ENCODE results near the gene FNDC1.

Gene FNDC1

DNA sequence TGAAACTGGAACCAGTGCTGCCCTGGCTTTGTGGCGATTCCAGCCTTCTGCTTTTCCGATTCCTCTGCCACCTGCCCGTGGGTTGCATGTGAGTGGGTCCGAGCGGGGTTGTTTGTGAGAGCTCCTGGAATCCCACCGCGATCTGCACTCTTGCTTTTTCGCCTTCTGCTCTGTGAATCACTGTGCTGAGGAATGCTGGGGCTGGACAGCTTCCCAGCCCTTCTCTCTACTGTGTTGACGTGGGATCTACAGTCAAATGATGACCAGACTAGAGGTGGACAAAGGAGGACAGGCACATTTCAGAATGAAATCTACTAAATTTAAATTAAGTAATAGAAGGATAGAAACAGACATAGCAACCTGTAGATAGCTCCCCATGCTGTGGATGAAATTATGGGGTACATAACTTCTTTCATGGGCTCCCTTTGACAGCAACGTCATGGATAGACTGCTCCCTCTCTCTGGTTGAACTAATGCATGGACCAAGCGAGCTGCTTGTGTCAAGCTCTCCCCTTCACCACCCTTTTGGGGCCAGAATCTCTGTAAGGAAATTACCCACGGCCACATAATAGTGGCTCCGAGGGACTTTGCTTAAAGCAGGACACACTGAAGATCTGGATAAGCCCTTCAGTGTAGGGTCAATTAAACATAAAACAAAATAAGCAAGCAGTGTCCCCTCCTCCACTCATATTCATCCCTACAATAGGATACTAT is 2.0 kb downstream of the FNDC1 start:
- Mint-ChIP-seq H3K4me1 (peaks cover 18% of the 10 kb centered on the region), H3K36me3 (no peaks in the 10 kb centered on the region), H3K4me3 (peak overlapping the region; percentile 14), H3K27ac (no peak overlapping the region), H3K9me3 (no peaks in the 10 kb centered on the region), H3K27me3 (peaks cover 35% of the 10 kb centered on the region)
- no peak for DNase-seq (ENCODE audit: low spot score in 2 of 2)
- no peak for ATAC-seq (ENCODE audit: low read depth)

DNA sequence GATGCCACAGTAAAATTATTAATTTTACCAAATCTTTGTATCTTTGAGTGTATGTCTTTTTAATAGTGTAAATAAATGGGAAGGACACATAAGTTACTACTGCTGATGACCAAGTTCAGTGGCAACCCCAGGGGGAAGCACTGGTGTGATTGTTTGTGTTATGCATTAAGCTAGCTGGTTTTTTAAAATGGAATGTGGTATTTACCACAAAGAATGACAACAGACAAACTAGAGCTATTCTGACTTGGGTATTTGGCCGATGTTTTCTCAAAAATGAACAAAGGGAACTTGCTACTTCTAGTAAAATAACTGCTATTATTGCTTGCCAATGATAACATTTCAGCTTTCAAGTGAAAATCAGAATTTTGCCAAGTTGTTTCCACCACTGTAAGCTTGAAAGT is 2.9 kb downstream of the FNDC1 start:
- H3K9me3 Mint-ChIP-seq = no peaks in the 10 kb centered on the region
- H3K4me1 Mint-ChIP-seq = peaks cover 18% of the 10 kb centered on the region
- H3K4me3 Mint-ChIP-seq = no peak overlapping the region
- ATAC-seq (ENCODE audit: low read depth) (no peak), DNase-seq (ENCODE audit: low spot score in 2 of 2) (no peak)
- H3K27ac Mint-ChIP-seq = no peak overlapping the region
- H3K27me3 Mint-ChIP-seq = peaks cover 28% of the 10 kb centered on the region
- H3K36me3 Mint-ChIP-seq = no peaks in the 10 kb centered on the region

DNA sequence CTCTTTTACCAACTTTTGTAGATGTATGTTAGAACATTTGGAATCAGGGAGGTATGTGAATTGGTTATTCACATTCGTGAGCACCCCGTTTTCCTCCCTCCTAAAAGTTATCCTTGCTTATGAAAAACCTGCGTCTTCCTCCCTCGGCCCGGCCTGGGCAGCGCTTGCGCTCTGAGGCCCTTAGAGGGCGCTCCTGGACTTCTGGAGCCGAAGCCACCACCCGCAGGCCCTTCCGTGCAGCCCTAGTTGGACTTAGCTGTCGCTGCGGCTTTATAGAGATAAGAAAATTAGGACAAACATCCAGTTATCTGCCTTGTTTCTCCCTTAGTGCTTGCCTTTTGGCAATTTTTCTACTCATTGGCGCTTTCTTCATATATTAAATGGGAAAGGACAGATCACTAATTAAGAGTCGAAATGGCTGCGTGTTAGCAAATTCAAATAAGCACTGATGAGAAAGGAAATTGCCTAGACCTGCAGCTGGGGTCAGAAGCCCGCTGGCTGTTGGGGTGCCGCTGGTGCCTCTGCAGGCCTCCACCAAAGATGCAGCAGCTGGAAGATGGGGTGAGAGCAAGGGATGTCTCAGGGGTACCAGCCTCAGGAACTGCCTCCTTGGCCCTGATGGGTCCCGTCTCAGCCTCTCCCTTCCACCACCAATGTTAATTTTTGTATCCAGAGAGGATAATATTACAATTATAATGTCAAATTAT is 5.2 kb downstream of the FNDC1 start:
- H3K27ac Mint-ChIP-seq = no peak overlapping the region
- peak; percentile 71 to 83 for DNase-seq (ENCODE audit: low spot score in 2 of 2)
- H3K4me3 Mint-ChIP-seq = peak overlapping the region; percentile 63
- peak; percentile 80 for ATAC-seq (ENCODE audit: low read depth)
- H3K9me3 Mint-ChIP-seq = no peaks in the 10 kb centered on the region
- H3K36me3 Mint-ChIP-seq = no peaks in the 10 kb centered on the region
- peaks cover 20% of the 10 kb centered on the region for H3K27me3 Mint-ChIP-seq
- H3K4me1 Mint-ChIP-seq = peaks cover 12% of the 10 kb centered on the region

DNA sequence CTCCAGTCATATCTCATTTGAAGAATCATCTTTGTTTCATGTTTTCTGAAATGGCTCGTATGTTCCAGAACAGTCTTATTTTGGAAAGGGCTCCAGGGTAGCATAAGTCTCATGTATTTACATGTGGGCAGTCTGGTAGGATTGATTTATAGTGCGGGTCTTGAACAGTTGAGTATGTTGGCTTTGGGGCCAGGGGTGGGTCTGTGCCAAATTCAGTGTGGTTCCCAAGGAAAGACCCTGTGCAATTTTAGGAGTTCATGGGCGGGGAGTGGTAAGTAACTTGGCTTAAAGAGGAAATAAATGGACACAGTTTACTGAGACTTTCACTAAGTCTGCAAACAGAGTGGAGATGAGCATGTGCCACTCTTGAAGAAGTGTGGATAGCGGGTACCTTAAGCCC is 7.7 kb downstream of the FNDC1 start:
- H3K36me3 Mint-ChIP-seq = no peaks in the 10 kb centered on the region
- ATAC-seq (ENCODE audit: low read depth) = no peak
- no peak overlapping the region for H3K27ac Mint-ChIP-seq
- H3K4me3 Mint-ChIP-seq = no peak overlapping the region
- no peaks in the 10 kb centered on the region for H3K9me3 Mint-ChIP-seq
- DNase-seq (ENCODE audit: low spot score in 2 of 2) = no peak
- H3K27me3 Mint-ChIP-seq = peaks cover 13% of the 10 kb centered on the region
- peaks cover 9% of the 10 kb centered on the region for H3K4me1 Mint-ChIP-seq

DNA sequence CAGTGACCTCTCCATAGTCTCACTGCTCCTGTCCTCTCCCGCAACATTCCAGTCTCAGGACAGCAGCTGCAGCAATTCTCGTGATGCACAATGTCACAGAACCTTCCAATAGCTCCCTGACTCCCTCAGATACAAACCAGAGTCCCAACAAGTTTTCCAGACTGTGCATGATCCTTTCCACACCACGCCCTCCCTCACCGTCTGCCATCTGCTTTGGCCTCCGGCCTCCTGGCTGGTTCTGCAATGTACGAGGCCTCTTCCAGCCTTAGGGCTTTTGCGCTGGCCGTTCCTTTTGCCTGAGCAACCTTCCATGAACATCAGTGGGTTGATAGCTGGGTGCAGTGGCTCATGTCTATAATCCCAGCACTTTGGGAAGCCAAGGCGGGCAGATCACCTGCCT is 9.6 kb downstream of the FNDC1 start:
- Mint-ChIP-seq H3K4me1 (peaks cover 9% of the 10 kb centered on the region), H3K4me3 (no peak overlapping the region), H3K27ac (no peak overlapping the region), H3K9me3 (no peaks in the 10 kb centered on the region), H3K27me3 (peaks cover 14% of the 10 kb centered on the region), H3K36me3 (no peaks in the 10 kb centered on the region)
- DNase-seq (ENCODE audit: low spot score in 2 of 2) = no peak
- no peak for ATAC-seq (ENCODE audit: low read depth)

DNA sequence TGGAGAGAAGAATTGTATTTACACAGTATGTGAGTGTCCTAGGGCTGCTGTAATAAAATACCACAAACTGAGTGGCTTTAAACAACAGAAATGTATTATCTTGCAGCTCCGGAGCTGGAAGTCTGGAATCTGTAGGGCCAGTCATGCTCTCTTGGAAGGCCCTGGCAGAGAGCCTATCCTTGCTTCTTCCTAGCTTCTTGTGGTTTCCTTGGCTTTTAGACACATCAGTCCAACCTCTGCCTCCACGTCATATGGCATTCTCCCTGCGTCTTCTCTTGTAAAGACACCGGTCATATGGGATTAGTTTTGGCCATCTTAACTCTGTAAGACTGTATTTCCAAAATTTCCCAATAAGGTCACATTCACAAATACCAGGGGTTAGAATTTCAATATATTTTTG is 10.8 kb downstream of the FNDC1 start:
- Mint-ChIP-seq H3K27ac (no peak overlapping the region), H3K4me3 (no peak overlapping the region), H3K9me3 (no peaks in the 10 kb centered on the region), H3K27me3 (peaks cover 16% of the 10 kb centered on the region), H3K36me3 (no peaks in the 10 kb centered on the region), H3K4me1 (peaks cover 3% of the 10 kb centered on the region)
- DNase-seq (ENCODE audit: low spot score in 2 of 2) = no peak
- no peak for ATAC-seq (ENCODE audit: low read depth)

DNA sequence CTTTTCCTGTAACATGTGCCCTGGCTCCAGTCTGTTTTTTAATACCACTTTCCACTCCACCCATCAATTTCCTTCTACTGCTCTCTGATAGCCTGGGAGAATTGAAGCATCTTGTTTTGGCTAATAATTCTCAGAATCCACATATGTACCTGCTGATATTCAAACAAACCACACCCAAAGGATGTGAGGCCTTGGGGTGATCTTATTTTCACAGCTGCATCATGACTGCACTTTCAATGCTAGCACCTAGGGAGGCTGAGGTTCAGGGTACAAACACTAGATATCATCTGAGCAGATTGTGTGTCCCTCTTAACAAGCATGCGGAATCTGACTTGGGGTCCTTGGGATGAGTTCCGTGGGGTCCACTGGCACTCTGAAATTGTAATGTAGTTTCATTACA is 12.7 kb downstream of the FNDC1 start:
- DNase-seq (ENCODE audit: low spot score in 2 of 2) (no peak), ATAC-seq (ENCODE audit: low read depth) (no peak)
- H3K27ac Mint-ChIP-seq = no peak overlapping the region
- H3K27me3 Mint-ChIP-seq = peaks cover 15% of the 10 kb centered on the region
- peaks cover 5% of the 10 kb centered on the region for H3K9me3 Mint-ChIP-seq
- peaks cover 3% of the 10 kb centered on the region for H3K4me1 Mint-ChIP-seq
- no peak overlapping the region for H3K4me3 Mint-ChIP-seq
- H3K36me3 Mint-ChIP-seq = no peaks in the 10 kb centered on the region

DNA sequence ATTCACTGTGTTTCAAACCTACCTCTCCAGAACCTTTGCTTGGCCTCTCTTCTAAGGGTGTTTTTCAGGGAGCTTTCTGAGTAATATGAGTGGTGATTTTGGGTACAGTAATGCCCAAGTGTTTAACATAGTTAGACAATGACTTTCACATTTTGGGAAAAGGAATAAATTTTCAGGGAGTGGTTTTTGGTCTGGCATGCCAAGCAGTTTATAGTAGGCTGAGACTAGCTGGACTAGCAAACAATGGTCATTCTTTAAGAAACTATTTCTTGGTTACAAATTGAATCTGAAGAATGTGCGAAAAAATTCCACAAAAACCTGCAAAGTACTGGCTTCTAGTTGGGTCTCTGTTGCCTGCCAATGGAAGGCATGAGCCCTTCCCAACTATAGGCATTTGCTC is 15.4 kb downstream of the FNDC1 start:
- Mint-ChIP-seq H3K36me3 (no peaks in the 10 kb centered on the region), H3K4me3 (no peak overlapping the region), H3K27ac (no peak overlapping the region), H3K9me3 (peaks cover 5% of the 10 kb centered on the region), H3K27me3 (peaks cover 12% of the 10 kb centered on the region), H3K4me1 (peaks cover 3% of the 10 kb centered on the region)
- ATAC-seq (ENCODE audit: low read depth) (no peak), DNase-seq (ENCODE audit: low spot score in 2 of 2) (no peak)

DNA sequence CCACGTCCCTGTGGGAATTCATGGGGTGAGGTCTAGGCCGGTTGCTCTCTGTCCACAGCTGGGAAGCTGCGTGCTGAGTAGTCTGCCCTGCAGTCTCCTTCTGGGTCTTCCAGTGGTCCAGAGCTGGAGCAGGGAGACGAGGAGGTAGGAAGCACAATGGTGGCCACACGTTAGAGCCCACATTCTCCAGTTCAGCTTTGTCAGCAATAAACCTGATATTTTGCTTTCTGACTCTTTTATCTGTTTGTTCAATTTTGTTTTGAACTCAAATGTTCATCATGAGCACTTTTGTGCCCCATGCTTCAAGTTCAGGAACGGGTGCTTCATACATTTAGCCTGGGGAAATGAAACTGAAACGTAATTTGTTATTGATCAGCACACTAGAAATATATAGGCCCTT is 21.3 kb downstream of the FNDC1 start:
- no peak overlapping the region for H3K4me3 Mint-ChIP-seq
- ATAC-seq (ENCODE audit: low read depth) (no peak), DNase-seq (ENCODE audit: low spot score in 2 of 2) (no peak)
- H3K27me3 Mint-ChIP-seq = peaks cover 4% of the 10 kb centered on the region
- H3K9me3 Mint-ChIP-seq = peaks cover 5% of the 10 kb centered on the region
- no peaks in the 10 kb centered on the region for H3K36me3 Mint-ChIP-seq
- H3K4me1 Mint-ChIP-seq = peaks cover 16% of the 10 kb centered on the region
- peak overlapping the region; percentile 24 for H3K27ac Mint-ChIP-seq

DNA sequence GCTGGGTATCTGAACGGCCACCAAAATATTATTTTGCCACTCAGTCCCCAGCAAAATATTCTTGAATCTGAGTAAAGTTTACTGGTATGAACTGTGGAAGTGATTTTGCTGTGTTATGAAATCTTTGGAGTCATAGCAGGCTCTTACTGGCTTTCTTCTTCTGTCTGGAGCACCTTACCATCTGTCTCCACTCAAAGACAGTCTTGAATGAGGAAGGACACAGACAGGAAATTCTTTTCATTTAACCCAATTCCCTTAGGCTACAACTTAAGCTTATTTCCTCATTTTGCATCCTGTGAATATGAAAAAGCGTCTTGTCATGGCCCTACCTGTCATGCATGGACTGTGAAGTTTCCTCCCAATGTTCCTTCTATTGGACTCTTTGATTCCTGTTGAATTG is 24.7 kb downstream of the FNDC1 start:
- Mint-ChIP-seq H3K9me3 (no peaks in the 10 kb centered on the region), H3K36me3 (no peaks in the 10 kb centered on the region), H3K27ac (no peak overlapping the region), H3K4me1 (peaks cover 19% of the 10 kb centered on the region), H3K27me3 (peaks cover under 1% of the 10 kb centered on the region), H3K4me3 (no peak overlapping the region)
- ATAC-seq (ENCODE audit: low read depth) (peak; percentile 59), DNase-seq (ENCODE audit: low spot score in 2 of 2) (no peak)

DNA sequence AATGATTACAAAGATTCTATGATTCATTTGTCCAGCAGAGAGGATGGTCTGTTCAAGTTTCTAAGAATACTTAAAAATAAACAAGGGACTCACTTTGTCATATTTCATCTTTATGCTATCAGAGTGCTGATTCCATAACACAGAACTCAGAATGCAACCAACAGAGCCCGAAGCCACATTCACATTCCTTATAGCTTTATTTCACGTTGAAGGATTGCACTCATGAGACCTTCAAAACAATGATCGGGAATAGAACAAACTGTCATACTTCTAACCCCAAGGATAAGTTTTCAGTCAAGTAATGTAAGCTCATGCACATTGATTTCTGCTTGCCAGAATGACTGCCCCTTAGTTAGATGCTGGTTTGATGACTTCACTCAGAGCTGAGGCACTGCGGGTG is 25.2 kb downstream of the FNDC1 start:
- no peaks in the 10 kb centered on the region for H3K36me3 Mint-ChIP-seq
- no peak overlapping the region for H3K4me3 Mint-ChIP-seq
- no peak for DNase-seq (ENCODE audit: low spot score in 2 of 2)
- peaks cover 2% of the 10 kb centered on the region for H3K27me3 Mint-ChIP-seq
- no peak for ATAC-seq (ENCODE audit: low read depth)
- H3K27ac Mint-ChIP-seq = no peak overlapping the region
- peaks cover 19% of the 10 kb centered on the region for H3K4me1 Mint-ChIP-seq
- no peaks in the 10 kb centered on the region for H3K9me3 Mint-ChIP-seq

DNA sequence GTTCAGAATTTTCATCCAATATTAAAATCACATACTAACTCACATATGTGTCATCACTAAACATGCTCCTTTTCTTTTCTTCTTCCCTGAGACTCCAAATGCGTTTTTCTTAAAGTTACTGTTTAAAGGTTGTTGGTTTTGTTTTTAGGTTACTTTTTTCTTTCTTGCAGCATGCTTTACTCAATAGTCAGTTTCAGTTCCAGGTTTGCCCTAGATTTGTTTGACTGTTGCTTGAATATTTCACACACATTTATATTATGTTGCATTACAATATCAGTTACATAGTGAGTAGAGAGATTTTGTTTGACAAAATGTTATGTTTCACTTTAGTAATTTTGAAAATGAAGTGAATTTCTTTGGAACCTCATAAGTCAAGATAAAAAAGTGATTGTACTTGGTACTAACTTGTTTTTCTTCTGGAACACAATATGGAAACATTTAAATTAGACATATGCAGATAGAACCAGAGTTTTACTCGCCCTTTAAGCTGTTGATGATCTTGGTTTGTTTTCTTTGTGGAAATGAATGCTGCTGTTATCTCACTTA is 27.3 kb downstream of the FNDC1 start:
- Mint-ChIP-seq H3K27ac (no peak overlapping the region), H3K36me3 (no peaks in the 10 kb centered on the region), H3K4me3 (no peak overlapping the region), H3K9me3 (no peaks in the 10 kb centered on the region), H3K4me1 (peaks cover 14% of the 10 kb centered on the region), H3K27me3 (peaks cover 5% of the 10 kb centered on the region)
- no peak for ATAC-seq (ENCODE audit: low read depth)
- DNase-seq (ENCODE audit: low spot score in 2 of 2) = no peak

DNA sequence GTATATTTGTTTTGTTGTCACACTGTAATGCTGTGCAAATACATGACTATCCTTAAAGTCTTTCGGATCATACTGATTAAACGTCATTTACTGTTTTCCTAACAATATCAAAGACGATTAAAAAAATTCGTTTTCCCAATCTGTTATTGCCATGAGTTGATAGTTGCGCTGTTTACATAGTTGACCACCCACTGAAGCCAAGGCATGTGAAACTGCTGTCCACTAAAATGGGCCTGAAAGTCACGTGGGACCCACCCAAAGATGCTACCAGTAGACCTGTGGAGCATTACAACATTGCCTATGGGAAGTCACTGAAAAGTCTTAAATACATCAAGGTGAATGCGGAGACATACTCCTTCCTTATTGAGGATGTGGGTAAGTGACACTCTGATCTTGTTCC is 28.1 kb downstream of the FNDC1 start:
- Mint-ChIP-seq H3K27me3 (peaks cover 5% of the 10 kb centered on the region), H3K36me3 (no peaks in the 10 kb centered on the region), H3K4me1 (peaks cover 14% of the 10 kb centered on the region), H3K27ac (no peak overlapping the region), H3K9me3 (no peaks in the 10 kb centered on the region), H3K4me3 (no peak overlapping the region)
- DNase-seq (ENCODE audit: low spot score in 2 of 2) (no peak), ATAC-seq (ENCODE audit: low read depth) (no peak)

DNA sequence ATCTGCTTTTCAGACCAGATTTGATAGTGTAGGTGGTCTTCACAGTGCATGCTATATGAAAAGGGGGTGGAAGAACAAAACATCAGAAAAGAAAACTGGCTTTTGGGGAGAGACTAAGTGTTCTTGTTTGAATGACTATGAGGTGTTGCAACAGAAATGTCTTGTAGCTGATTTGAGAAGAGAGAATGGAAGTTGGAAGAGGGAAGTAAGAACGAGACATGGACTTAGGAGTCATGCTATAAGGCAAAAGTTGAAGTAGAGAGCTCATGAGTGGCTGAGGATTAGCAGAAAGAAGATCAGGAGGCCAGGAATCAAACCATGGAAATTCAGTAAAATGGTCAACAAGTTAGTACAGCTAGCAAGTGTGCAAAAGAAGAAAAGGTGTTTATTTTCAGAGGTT is 32.1 kb downstream of the FNDC1 start:
- peaks cover 14% of the 10 kb centered on the region for H3K27me3 Mint-ChIP-seq
- ATAC-seq (ENCODE audit: low read depth) = no peak

More for the DNA sequence above, 32.1 kb downstream of the FNDC1 start:
- Mint-ChIP-seq H3K36me3 (no peaks in the 10 kb centered on the region), H3K4me1 (peaks cover 1% of the 10 kb centered on the region), H3K27ac (no peak overlapping the region), H3K4me3 (no peak overlapping the region), H3K9me3 (no peaks in the 10 kb centered on the region)
- no peak for DNase-seq (ENCODE audit: low spot score in 2 of 2)
